Activated CD4-positive, alpha-beta T cell treated with anti-CD3 and anti-CD28 coated beads for 36 hours (primary cell): ENCODE results near the gene YWHAE. TPM values are rescaled to one million over a fixed set of nuclear protein-coding genes. Genes with fewer than 3 reads are reported as not detected.
"Not testable (repeated sequence)": the region's sequence is repeated elsewhere in the genome, so short reads cannot be mapped to it uniquely, and the experiment has no call there.

Source experiments
- ATAC-seq: fragments of 200-7000 bp; cut with Tn5 transposase; one replicate; pipeline ENCODE4 v1.10.0; 2021; ENCODE audit warnings: mild to moderate bottlenecking, moderate library complexity
- CTCF ChIA-PET: fragments of 350-600 bp; sonication (Branson Sonifier 250); formaldehyde crosslinking; loops from one replicate; lab custom pipeline; 2021; ENCODE audit warnings: antibody characterized with exemption; lab: Charles Lee
- POLR2A ChIA-PET: fragments of 350-600 bp; sonication (Branson Sonifier 250); formaldehyde crosslinking; loops from one replicate; lab custom pipeline; 2021; ENCODE audit warnings: antibody characterized with exemption, inconsistent platforms; lab: Charles Lee
- DNase-seq: peaks from one replicate; pipeline ENCODE4 v3.0.0-alpha.2; 2020
- H3K27ac Mint-ChIP-seq: one replicate; pipeline ENCODE4 v1.8.0; 2021; ENCODE audit warnings: mixed read lengths
- H3K27me3 Mint-ChIP-seq: one replicate; pipeline ENCODE4 v1.8.0; 2021; ENCODE audit warnings: mixed read lengths
- H3K36me3 Mint-ChIP-seq: one replicate; pipeline ENCODE4 v1.8.0; 2021; ENCODE audit warnings: low read depth, mixed read lengths
- H3K4me1 Mint-ChIP-seq: one replicate; pipeline ENCODE4 v1.8.0; 2021; ENCODE audit warnings: mixed read lengths
- H3K4me3 Mint-ChIP-seq: one replicate; pipeline ENCODE4 v1.8.0; 2021; ENCODE audit warnings: mild to moderate bottlenecking, moderate library complexity, mixed read lengths
- H3K9me3 Mint-ChIP-seq: one replicate; pipeline ENCODE4 v1.8.0; 2021; ENCODE audit warnings: low read depth, mixed read lengths
- intact Hi-C, 2 experiments: fragments of 100-400 bp; cut with DNase I in 1 of 2; cut with micrococcal nuclease in 1 of 2; formaldehyde crosslinking; loops; one replicate each; pipeline versions ENCODE4 v1.14.2 to v1.15.1; 2022 to 2024; cut with DNase I, micrococcal nuclease
- total RNA-seq, 2 experiments: library from RNA; stranded (reverse); gene quantifications; one replicate each; pipeline ENCODE4 v1.2.3, GENCODE V29; 2021

YWHAE gene
- total RNA-seq, 2 experiments from 2014 or later: 520 to 553 TPM

- H3K27ac Mint-ChIP-seq, DNase-seq, H3K9me3 Mint-ChIP-seq, H3K4me3 Mint-ChIP-seq, H3K27me3 Mint-ChIP-seq, ATAC-seq, H3K36me3 Mint-ChIP-seq, intact Hi-C loops: not testable (repeated sequence)
- POLR2A ChIA-PET: interaction anchor here (0.7 to 1.2 kb wide), 5 partner anchors 8 to 232 kb away, joined by 3 to 6 read pairs (median 3); no protein-coding TSS in a partner anchor
- CTCF ChIA-PET: interaction anchor here (0.8 to 3.2 kb wide), 4 partner anchors 10 to 24 kb away, joined by 3 to 18 read pairs (median 4); no protein-coding TSS in a partner anchor
- H3K4me1 Mint-ChIP-seq: peaks cover 64% of the 10 kb centered on the region
Measured at GRCh38 chr17:1386675-1387190, 13.3 kb downstream of the YWHAE start.

GRCh38 chr17:1386265-1386664 is 13.8 kb downstream of the YWHAE start:
- CTCF ChIA-PET: interaction anchor here (0.8 to 3.2 kb wide), 5 partner anchors 12 to 24 kb away, joined by 3 to 18 read pairs (median 6); no protein-coding TSS in a partner anchor

GRCh38 chr17:1385861-1386260 is 14.2 kb downstream of the YWHAE start:
- Mint-ChIP-seq H3K36me3 (peaks cover 10% of the 10 kb centered on the region), H3K4me1 (peaks cover 64% of the 10 kb centered on the region), H3K27me3 (no peaks in the 10 kb centered on the region), H3K4me3 (no peak overlapping the region), H3K9me3 (no peaks in the 10 kb centered on the region), H3K27ac (peak overlapping the region; percentile 25)
- CTCF ChIA-PET: interaction anchor here (0.8 to 3.2 kb wide), 5 partner anchors 12 to 23 kb away, joined by 3 to 18 read pairs (median 6); no protein-coding TSS in a partner anchor
- DNase-seq: no peak
- intact Hi-C loops: no loop called here
- POLR2A ChIA-PET: interaction anchor here (1.0 to 1.2 kb wide), 3 partner anchors 9 to 23 kb away, joined by 3 to 4 read pairs (median 3); no protein-coding TSS in a partner anchor
- no peak for ATAC-seq

More at GRCh38 chr17:1386265-1386664, 13.8 kb downstream of the YWHAE start:
- ATAC-seq (no peak), DNase-seq (no peak)
- Mint-ChIP-seq H3K27me3 (no peaks in the 10 kb centered on the region), H3K36me3 (peaks cover 10% of the 10 kb centered on the region), H3K4me1 (peaks cover 64% of the 10 kb centered on the region), H3K4me3 (no peak overlapping the region), H3K9me3 (no peaks in the 10 kb centered on the region), H3K27ac (peak overlapping the region; percentile 25)
- intact Hi-C loops: no loop called here
- POLR2A ChIA-PET: interaction anchor here (1.0 to 1.2 kb wide), 2 partner anchors 9 to 23 kb away, joined by 3 read pairs; no protein-coding TSS in a partner anchor

- CTCF ChIA-PET: interaction anchor here (0.6 to 3.2 kb wide), 5 partner anchors 13 to 95 kb away, joined by 3 to 18 read pairs (median 6); no protein-coding TSS in a partner anchor
- intact Hi-C loops: no loop called here
Measured at GRCh38 chr17:1384905-1385435, 15.1 kb downstream of the YWHAE start.

GRCh38 chr17:1379930-1380313 is 20.1 kb downstream of the YWHAE start:
- intact Hi-C loops: loop anchor here (2.0 kb wide), 2 partner anchors 15 to 19 kb away; no protein-coding TSS in a partner anchor
- Mint-ChIP-seq H3K9me3 (no peaks in the 10 kb centered on the region), H3K4me1 (peaks cover 77% of the 10 kb centered on the region), H3K27ac (peak overlapping the region; percentile 77), H3K4me3 (no peak overlapping the region), H3K27me3 (no peaks in the 10 kb centered on the region), H3K36me3 (peaks cover 8% of the 10 kb centered on the region)
- ChIA-PET POLR2A (interaction anchor here (0.5 to 2.7 kb wide), 6 partner anchors 9 to 22 kb away, joined by 3 to 10 read pairs (median 6); no protein-coding TSS in a partner anchor), CTCF (interaction anchor here (0.5 to 8.9 kb wide), 5 partner anchors 11 to 121 kb away, joined by 3 to 121 read pairs (median 3); no protein-coding TSS in a partner anchor)
- DNase-seq (peak; percentile 53), ATAC-seq (peak; percentile 83)

More at GRCh38 chr17:1384905-1385435, 15.1 kb downstream of the YWHAE start:
- Mint-ChIP-seq H3K36me3 (peaks cover 11% of the 10 kb centered on the region), H3K9me3 (no peaks in the 10 kb centered on the region), H3K27ac (peak overlapping the region; percentile 51), H3K27me3 (no peaks in the 10 kb centered on the region), H3K4me3 (no peak overlapping the region), H3K4me1 (peaks cover 66% of the 10 kb centered on the region)
- POLR2A ChIA-PET: interaction anchor here (1.0 to 1.1 kb wide), 2 partner anchors 13 to 20 kb away, joined by 4 read pairs; no protein-coding TSS in a partner anchor
- ATAC-seq (no peak), DNase-seq (no peak)

- Mint-ChIP-seq H3K36me3 (peaks cover 9% of the 10 kb centered on the region), H3K4me1 (peaks cover 81% of the 10 kb centered on the region), H3K27me3 (no peaks in the 10 kb centered on the region), H3K9me3 (no peaks in the 10 kb centered on the region), H3K27ac (peak overlapping the region; percentile 77), H3K4me3 (no peak overlapping the region)
- ChIA-PET CTCF (interaction anchor here (0.6 to 8.9 kb wide), 3 partner anchors 11 to 17 kb away, joined by 3 to 121 read pairs (median 37); no protein-coding TSS in a partner anchor), POLR2A (interaction anchor here (0.6 to 2.7 kb wide), 6 partner anchors 8 to 23 kb away, joined by 4 to 10 read pairs (median 7); no protein-coding TSS in a partner anchor)
- ATAC-seq (no peak), DNase-seq (no peak)
- intact Hi-C loops: loop anchor here in 1 of 2 experiments (2.0 kb wide), 2 partner anchors 15 to 19 kb away; no protein-coding TSS in a partner anchor
Measured at GRCh38 chr17:1379208-1379929, 20.7 kb downstream of the YWHAE start.

- H3K27ac Mint-ChIP-seq: peak overlapping the region; percentile 6
- CTCF ChIA-PET: interaction anchor here (6.7 to 8.9 kb wide), 2 partner anchors 12 kb away, joined by 37 to 121 read pairs; no protein-coding TSS in a partner anchor
- peaks cover 88% of the 10 kb centered on the region for H3K4me1 Mint-ChIP-seq
- H3K27me3 Mint-ChIP-seq, ATAC-seq, DNase-seq, H3K9me3 Mint-ChIP-seq, H3K4me3 Mint-ChIP-seq, POLR2A ChIA-PET: not testable (repeated sequence)
- peaks cover 16% of the 10 kb centered on the region for H3K36me3 Mint-ChIP-seq
- intact Hi-C loops: loop anchor here in 1 of 2 experiments (2.0 kb wide), 2 partner anchors 14 to 20 kb away; no protein-coding TSS in a partner anchor
Measured at GRCh38 chr17:1378476-1378860, 21.6 kb downstream of the YWHAE start.

- Mint-ChIP-seq H3K27me3 (no peaks in the 10 kb centered on the region), H3K9me3 (no peaks in the 10 kb centered on the region), H3K4me3 (no peak overlapping the region), H3K36me3 (peaks cover 22% of the 10 kb centered on the region), H3K27ac (peak overlapping the region; percentile 32), H3K4me1 (peaks cover 89% of the 10 kb centered on the region)
- CTCF ChIA-PET: interaction anchor here (0.7 to 8.9 kb wide), 8 partner anchors 11 to 155 kb away, joined by 3 to 121 read pairs (median 4); no protein-coding TSS in a partner anchor
- intact Hi-C loops: no loop called here
- DNase-seq (no peak), ATAC-seq (no peak)
- POLR2A ChIA-PET: interaction anchor here (0.8 to 1.3 kb wide), 3 partner anchors 9 to 15 kb away, joined by 3 to 7 read pairs (median 4); no protein-coding TSS in a partner anchor
Measured at GRCh38 chr17:1377334-1377733, 22.7 kb downstream of the YWHAE start.

- ChIA-PET CTCF (interaction anchor here (0.6 to 8.9 kb wide), 8 partner anchors 10 to 503 kb away, joined by 3 to 121 read pairs (median 4); partner anchors contain the start of gene INPP5K), POLR2A (interaction anchor here (0.6 to 1.3 kb wide), 4 partner anchors 11 to 29 kb away, joined by 3 to 7 read pairs (median 3); no protein-coding TSS in a partner anchor)
- Mint-ChIP-seq H3K36me3 (peaks cover 30% of the 10 kb centered on the region), H3K27me3 (no peaks in the 10 kb centered on the region), H3K4me1 (peaks cover 86% of the 10 kb centered on the region), H3K4me3 (peak overlapping the region; percentile 15), H3K27ac (peak overlapping the region; percentile 76), H3K9me3 (no peaks in the 10 kb centered on the region)
- ATAC-seq (no peak), DNase-seq (peak; percentile 22)
- intact Hi-C loops: no loop called here
Measured at GRCh38 chr17:1376061-1376460, 24.0 kb downstream of the YWHAE start.

- Mint-ChIP-seq H3K4me1 (peaks cover 84% of the 10 kb centered on the region), H3K9me3 (no peaks in the 10 kb centered on the region), H3K27me3 (no peaks in the 10 kb centered on the region), H3K4me3 (peak overlapping the region; percentile 15), H3K27ac (peak overlapping the region; percentile 76), H3K36me3 (peaks cover 31% of the 10 kb centered on the region)
- ATAC-seq (no peak), DNase-seq (no peak)
- CTCF ChIA-PET: interaction anchor here (0.9 to 8.9 kb wide), 5 partner anchors 9 to 157 kb away, joined by 3 to 121 read pairs (median 5); partner anchors contain the start of gene INPP5K
- POLR2A ChIA-PET: interaction anchor here (1.2 kb wide), 1 partner anchor 22 kb away, joined by 3 read pairs; no protein-coding TSS in a partner anchor
- intact Hi-C loops: loop anchor here in 1 of 2 experiments (2.0 kb wide), 1 partner anchor 17 kb away; no protein-coding TSS in a partner anchor
Measured at GRCh38 chr17:1375615-1376014, 24.4 kb downstream of the YWHAE start.
